Karpas-422 (cell line): ENCODE results near the gene PCF11. TPM values are rescaled to one million over a fixed set of nuclear protein-coding genes. Genes with fewer than 3 reads are reported as not detected.
A peak's percentile ranks its signal among the peaks of the same experiment; 100 is the strongest.

ENCODE experiments used
- DNase-seq: peaks from one replicate; pipeline ENCODE4 v3.0.0-alpha.2; 2015
- H2AFZ ChIP-seq: fragments of 200-600 bp; sonication (generic); 2 replicates; pipeline ENCODE4 v1.6.1; 2014; ENCODE audit warnings: antibody characterized with exemption, low read length, mixed read lengths
- H3K27ac ChIP-seq: fragments of 200-600 bp; sonication (generic); 2 replicates; pipeline ENCODE4 v1.5.1; 2014; ENCODE audit warnings: mild to moderate bottlenecking, low read length, moderate library complexity
- H3K27me3 ChIP-seq: fragments of 200-600 bp; sonication (generic); 2 replicates; pipeline ENCODE4 v1.6.1; 2014; ENCODE audit warnings: low read length, mixed read lengths
- H3K36me3 ChIP-seq: fragments of 200-600 bp; sonication (generic); 2 replicates; pipeline ENCODE4 v1.6.1; 2014; ENCODE audit warnings: low read length, mixed read lengths; ENCODE audit not compliant: insufficient read depth
- H3K4me1 ChIP-seq: fragments of 200-600 bp; sonication (generic); 2 replicates; pipeline ENCODE4 v1.6.1; 2014; ENCODE audit warnings: mild to moderate bottlenecking, low read length, mixed read lengths
- H3K4me2 ChIP-seq: fragments of 200-600 bp; sonication (generic); 2 replicates; pipeline ENCODE4 v1.6.1; 2014; ENCODE audit warnings: low read length, low read depth, mild to moderate bottlenecking; ENCODE audit not compliant: poor library complexity, severe bottlenecking
- H3K4me3 ChIP-seq: fragments of 200-600 bp; sonication (generic); 2 replicates; pipeline ENCODE4 v1.5.1; 2014; ENCODE audit warnings: mild to moderate bottlenecking, antibody characterized with exemption, low read length, mixed read lengths
- H3K79me2 ChIP-seq: fragments of 200-600 bp; sonication (generic); 2 replicates; pipeline ENCODE4 v1.6.1; 2014; ENCODE audit warnings: mild to moderate bottlenecking, low read length, mixed read lengths
- H3K9ac ChIP-seq: fragments of 200-600 bp; sonication (generic); 2 replicates; pipeline ENCODE4 v1.6.0; 2014; ENCODE audit warnings: low read length
- H3K9me2 ChIP-seq: fragments of 200-600 bp; sonication (generic), shearing (Covaris generic); replicated peaks from 2 replicates; pipeline ENCODE4 v1.6.0; 2014; ENCODE audit warnings: mild to moderate bottlenecking, low read length, moderate library complexity; ENCODE audit not compliant: insufficient read depth
- H3K9me3 ChIP-seq: fragments of 300-700, 200-600 bp; sonication (generic); 2 replicates; pipeline ENCODE4 v1.6.1; 2014; ENCODE audit warnings: low read length, mixed read lengths
- H4K20me1 ChIP-seq: fragments of 200-600 bp; sonication (generic); 2 replicates; pipeline ENCODE4 v1.6.1; 2014; ENCODE audit warnings: mild to moderate bottlenecking, antibody characterized with exemption, low read length, low read depth; ENCODE audit not compliant: insufficient read depth
- total RNA-seq: library from RNA; depleted of rRNA; stranded (reverse); fragments of >200 nt; shearing (Covaris generic); gene quantifications from 2 replicates; pipeline ENCODE4 v1.2.3, GENCODE V29; 2014; ENCODE audit warnings: low replicate concordance

Gene PCF11
- total RNA-seq, 1 experiment from 2014 or later = 165 TPM

- no peak overlapping the region for H3K27ac ChIP-seq
- peaks cover 19% of the 10 kb centered on the region; the same call in 1 of the 2 replicates for H3K36me3 ChIP-seq
- H3K4me3 ChIP-seq = no peak overlapping the region
- no peaks in the 10 kb centered on the region for H3K27me3 ChIP-seq
- no peak overlapping the region for H3K9ac ChIP-seq
- no peaks in the 10 kb centered on the region for H3K9me3 ChIP-seq
- no peaks in the 10 kb centered on the region for H3K9me2 ChIP-seq
- H2AFZ ChIP-seq = no peak overlapping the region
- no peaks in the 10 kb centered on the region for H4K20me1 ChIP-seq
- peaks cover 25% of the 10 kb centered on the region for H3K79me2 ChIP-seq
- peaks cover 27% of the 10 kb centered on the region for H3K4me1 ChIP-seq
- DNase-seq = no peak
- H3K4me2 ChIP-seq = no peak overlapping the region
Measured at GRCh38 chr11:83191491-83191890, 34.6 kb downstream of the PCF11 start.

DNA sequence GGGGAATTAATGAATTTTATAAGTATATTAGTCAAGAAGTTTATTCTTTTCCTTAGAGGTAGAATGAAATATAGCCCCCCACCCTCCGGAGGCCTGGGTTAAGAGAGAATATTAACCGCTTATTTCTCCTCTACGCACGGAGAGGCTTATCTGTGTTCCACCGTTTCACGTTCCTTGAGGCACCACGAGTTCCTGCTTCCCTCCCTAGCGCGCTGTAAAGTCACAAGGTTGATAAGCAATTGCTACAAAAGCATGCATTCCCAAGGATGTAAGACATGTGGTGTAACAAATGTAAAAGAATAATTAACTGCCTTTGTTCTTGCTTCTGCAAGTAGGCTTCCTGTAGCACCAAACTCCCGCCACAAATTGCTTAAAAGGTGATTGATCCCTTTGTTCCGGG is 35.1 kb downstream of the PCF11 start:
- DNase-seq = no peak
- no peak overlapping the region for H2AFZ ChIP-seq
- H3K27me3 ChIP-seq = no peaks in the 10 kb centered on the region
- H3K9me3 ChIP-seq = no peaks in the 10 kb centered on the region
- peak overlapping the region; percentile 77; the same call in 1 of the 2 replicates for H3K9ac ChIP-seq
- H3K9me2 ChIP-seq = no peaks in the 10 kb centered on the region
- peaks cover 25% of the 10 kb centered on the region for H3K79me2 ChIP-seq
- no peaks in the 10 kb centered on the region for H4K20me1 ChIP-seq
- H3K4me2 ChIP-seq = peak overlapping the region; percentile 94
- H3K4me3 ChIP-seq = peak overlapping the region; percentile 82
- peaks cover 32% of the 10 kb centered on the region for H3K4me1 ChIP-seq
- no peak overlapping the region for H3K27ac ChIP-seq
- peaks cover 15% of the 10 kb centered on the region; the same call in 1 of the 2 replicates for H3K36me3 ChIP-seq

DNA sequence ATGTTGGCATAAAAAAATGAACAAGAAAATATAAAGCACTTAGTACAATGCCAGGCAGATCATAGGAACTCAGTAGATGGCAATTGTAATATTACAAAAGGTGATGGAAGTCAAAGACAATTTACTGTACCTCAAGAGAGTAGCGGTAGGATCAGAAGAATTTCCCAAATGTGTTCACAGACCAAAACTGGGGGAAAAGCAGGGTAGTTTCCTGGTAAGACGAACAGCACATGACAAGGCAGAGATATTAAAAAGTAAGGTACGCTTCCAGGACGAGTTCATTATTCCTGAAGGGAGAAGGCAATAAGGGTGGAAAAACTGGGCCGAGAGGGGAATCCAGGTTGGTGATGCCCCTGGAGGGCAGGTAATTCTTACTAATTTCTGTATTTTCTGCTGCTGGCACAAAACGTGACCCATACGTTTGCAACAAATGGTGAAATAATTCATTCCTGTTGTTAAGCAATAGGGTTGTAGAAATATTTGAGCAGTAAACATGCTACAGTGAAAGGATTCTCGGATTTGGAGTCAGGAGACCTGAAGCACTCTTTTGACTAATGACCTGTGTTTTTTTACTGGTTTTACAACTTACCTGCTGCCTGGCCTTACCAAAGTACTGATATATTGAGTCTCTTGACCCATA is 35.8 kb downstream of the PCF11 start:
- peak overlapping the region; percentile 92 for H2AFZ ChIP-seq
- no peaks in the 10 kb centered on the region for H3K9me3 ChIP-seq
- H3K4me2 ChIP-seq = peak overlapping the region; percentile 94
- peak overlapping the region; percentile 39 for H3K27ac ChIP-seq
- H4K20me1 ChIP-seq = no peaks in the 10 kb centered on the region
- peak overlapping the region; percentile 77 for H3K9ac ChIP-seq
- H3K4me1 ChIP-seq = peaks cover 39% of the 10 kb centered on the region
- no peaks in the 10 kb centered on the region for H3K27me3 ChIP-seq
- H3K36me3 ChIP-seq = peaks cover 15% of the 10 kb centered on the region; the same call in 1 of the 2 replicates
- H3K4me3 ChIP-seq = peak overlapping the region; percentile 82
- no peak for DNase-seq
- H3K79me2 ChIP-seq = peaks cover 25% of the 10 kb centered on the region
- no peaks in the 10 kb centered on the region for H3K9me2 ChIP-seq

- Histone ChIP-seq H4K20me1 (no peaks in the 10 kb centered on the region), H3K4me2 (peak within 1 kb of the TSS; percentile 94), H3K9ac (peak within 1 kb of the TSS; percentile 77), H3K27ac (peak within 1 kb of the TSS; percentile 55), H3K9me2 (no peaks in the 10 kb centered on the region), H3K9me3 (no peaks in the 10 kb centered on the region), H3K79me2 (peaks cover 25% of the 10 kb centered on the region), H3K4me3 (peak within 1 kb of the TSS; percentile 82), H2AFZ (peak within 1 kb of the TSS; percentile 92), H3K36me3 (peaks cover 15% of the 10 kb centered on the region; the same call in 1 of the 2 replicates), H3K27me3 (no peaks in the 10 kb centered on the region), H3K4me1 (peaks cover 44% of the 10 kb centered on the region)
- peak; percentile 97 for DNase-seq
Measured at GRCh38 chr11:83193315-83194280, 36.7 kb downstream of the PCF11 start, which contains the start of gene ANKRD42. Gene ANKRD42, plus strand, starts transcription at chr11:83193712. Its CDS starts 959 bp downstream, at chr11:83194671.

GRCh38 chr11:83194281-83195142 is 37.6 kb downstream of the PCF11 start:
- Histone ChIP-seq H4K20me1 (no peaks in the 10 kb centered on the region), H3K9me3 (no peaks in the 10 kb centered on the region), H3K4me2 (peak overlapping the region; percentile 94), H3K4me3 (peak overlapping the region; percentile 82), H3K79me2 (peaks cover 25% of the 10 kb centered on the region), H2AFZ (peak overlapping the region; percentile 76), H3K27ac (peak overlapping the region; percentile 55), H3K27me3 (no peaks in the 10 kb centered on the region), H3K4me1 (peaks cover 44% of the 10 kb centered on the region), H3K9ac (peak overlapping the region; percentile 77), H3K9me2 (no peaks in the 10 kb centered on the region), H3K36me3 (peaks cover 19% of the 10 kb centered on the region; the same call in 1 of the 2 replicates)
- peak; percentile 89 for DNase-seq

DNA sequence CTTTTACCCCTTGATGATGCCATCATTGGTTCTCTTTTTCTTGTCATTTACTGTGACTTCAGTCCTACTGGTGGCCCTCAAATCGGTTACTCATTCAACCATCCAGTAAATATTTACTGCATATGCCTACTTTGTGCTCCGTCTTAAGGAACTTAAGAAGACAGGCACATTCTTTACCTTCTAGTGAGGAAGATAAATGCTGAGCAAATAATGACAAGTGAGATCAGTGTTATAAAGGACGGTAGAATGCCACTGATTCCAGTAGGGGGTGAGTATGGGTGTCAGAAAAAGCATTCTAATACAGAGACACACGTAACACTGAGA is 38.2 kb downstream of the PCF11 start:
- Histone ChIP-seq H2AFZ (peak overlapping the region; percentile 76), H3K9ac (peak overlapping the region; percentile 77), H3K79me2 (peaks cover 25% of the 10 kb centered on the region)

GRCh38 chr11:83195649-83196048 is 38.7 kb downstream of the PCF11 start:
- Histone ChIP-seq H3K27ac (no peak overlapping the region), H2AFZ (no peak overlapping the region), H3K4me2 (peak overlapping the region; percentile 94), H3K27me3 (no peaks in the 10 kb centered on the region), H3K4me1 (peaks cover 48% of the 10 kb centered on the region), H3K9me3 (no peaks in the 10 kb centered on the region), H4K20me1 (no peaks in the 10 kb centered on the region), H3K4me3 (peak overlapping the region; percentile 82), H3K79me2 (peaks cover 25% of the 10 kb centered on the region), H3K9ac (peak overlapping the region; percentile 77), H3K9me2 (no peaks in the 10 kb centered on the region), H3K36me3 (peaks cover 16% of the 10 kb centered on the region; the same call in 1 of the 2 replicates)
- DNase-seq = no peak

More for the DNA sequence above, 38.2 kb downstream of the PCF11 start:
- peaks cover 16% of the 10 kb centered on the region; the same call in 1 of the 2 replicates for H3K36me3 ChIP-seq
- no peaks in the 10 kb centered on the region for H3K9me2 ChIP-seq
- H3K4me3 ChIP-seq = peak overlapping the region; percentile 82
- H3K27ac ChIP-seq = peak overlapping the region; percentile 55
- peak overlapping the region; percentile 94 for H3K4me2 ChIP-seq
- H3K9me3 ChIP-seq = no peaks in the 10 kb centered on the region
- H4K20me1 ChIP-seq = no peaks in the 10 kb centered on the region
- H3K27me3 ChIP-seq = no peaks in the 10 kb centered on the region
- peak; percentile 63 for DNase-seq
- H3K4me1 ChIP-seq = peaks cover 48% of the 10 kb centered on the region
